GM20431 (cell line): ENCODE data around the gene NFATC1.

Source experiments
- in situ Hi-C: fragments of 300-500 bp; cut with MseI, MboI; formaldehyde crosslinking; loops from one replicate; pipeline ENCODE4 v1.15.0; 2020; ENCODE audit warnings: low sequenced_read_pairs; ENCODE audit not compliant: unreplicated experiment

NFATC1 gene

GRCh38 chr18:79556829-79557585, 161.3 kb downstream of the NFATC1 start:
- in situ Hi-C loops = no loop called here

- in situ Hi-C loops = no loop called here
Measured at GRCh38 chr18:79558196-79558932, 162.6 kb downstream of the NFATC1 start.

GRCh38 chr18:79558933-79559416, 163.2 kb downstream of the NFATC1 start:
- in situ Hi-C loops = no loop called here

- in situ Hi-C loops = no loop called here
Measured at GRCh38 chr18:79559436-79559835, 163.7 kb downstream of the NFATC1 start.

- in situ Hi-C loops = no loop called here
Measured at GRCh38 chr18:79560042-79560860, 164.5 kb downstream of the NFATC1 start.

GRCh38 chr18:79560861-79561210, 165.1 kb downstream of the NFATC1 start:
- in situ Hi-C loops = no loop called here

- in situ Hi-C loops = no loop called here
Measured at GRCh38 chr18:79563949-79564348, 168.2 kb downstream of the NFATC1 start.

GRCh38 chr18:79564441-79564840, 168.7 kb downstream of the NFATC1 start:
- in situ Hi-C loops = no loop called here

- in situ Hi-C loops = no loop called here
Measured at GRCh38 chr18:79566771-79567431, 171.2 kb downstream of the NFATC1 start.

- in situ Hi-C loops = no loop called here
Measured at GRCh38 chr18:79567481-79568147, 171.9 kb downstream of the NFATC1 start.

GRCh38 chr18:79568543-79569205, 172.9 kb downstream of the NFATC1 start:
- in situ Hi-C loops = no loop called here

GRCh38 chr18:79569720-79570119, 174.0 kb downstream of the NFATC1 start:
- in situ Hi-C loops = no loop called here

- in situ Hi-C loops = no loop called here
Measured at GRCh38 chr18:79570266-79571201, 174.8 kb downstream of the NFATC1 start.

- in situ Hi-C loops = no loop called here
Measured at GRCh38 chr18:79571211-79572092, 175.7 kb downstream of the NFATC1 start.

- in situ Hi-C loops = no loop called here
Measured at GRCh38 chr18:79572093-79572780, 176.5 kb downstream of the NFATC1 start.

- in situ Hi-C loops = no loop called here
Measured at GRCh38 chr18:79572848-79573451, 177.2 kb downstream of the NFATC1 start.
